ENCODE measurements around the gene MRPL34.

MRPL34 gene

GRCh38 chr19:17347361-17347760 lies 41.7 kb downstream of the MRPL34 start:
- no peak for DNase-seq

DNA sequence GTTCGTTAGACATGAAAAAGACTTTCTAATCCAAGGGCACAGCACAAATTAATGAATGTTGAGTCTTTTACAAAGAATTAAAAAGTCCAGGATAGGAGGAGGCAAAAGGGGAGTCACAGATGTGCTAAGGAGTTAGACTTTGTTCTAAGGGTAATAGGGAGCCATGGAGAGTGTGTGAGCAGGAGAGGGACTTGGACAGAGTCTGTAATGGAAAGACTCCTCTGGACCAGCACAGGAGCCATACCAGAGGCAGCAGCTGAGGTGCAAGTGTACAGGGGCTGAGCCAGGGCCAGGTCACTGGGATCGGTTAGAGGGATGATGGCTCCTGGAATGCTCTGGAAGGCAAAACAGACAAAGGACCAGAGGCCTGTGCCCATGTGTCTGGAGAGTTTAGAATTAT lies 42.2 kb downstream of the MRPL34 start:
- DNase-seq, result no peak

GRCh38 chr19:17348700-17349099 lies 43.0 kb downstream of the MRPL34 start:
- no peak for DNase-seq

GRCh38 chr19:17351815-17352435 lies 46.3 kb downstream of the MRPL34 start:
- no peak for DNase-seq

GRCh38 chr19:17352608-17353280 lies 47.1 kb downstream of the MRPL34 start:
- DNase-seq, result no peak

- DNase-seq, result no peak
These were observed 47.7 kb downstream of the MRPL34 start for GRCh38 chr19:17353386-17353785.
